Measurements from ENCODE around the gene CTTN. TPM values are rescaled to one million over a fixed set of nuclear protein-coding genes. Genes with fewer than 3 reads are reported as not detected.

CTTN gene
- total and polyA plus RNA-seq, 2 of the 8 experiments (the other 6 are each of a cell fraction or from before 2014, with no cell fraction given) = 84.6 to 216 TPM

GRCh38 chr11:70454197-70454767 is 56.0 kb downstream of the CTTN start (continued):
- TF ChIP-seq CHD7 (IDR thresholded peaks at IDR 0.05; ENCODE audit: insufficient replicate concordance, low read length) (no peak), ZNF274 (IDR thresholded peaks at IDR 0.05; ENCODE audit: borderline replicate concordance, extremely low read depth, low read length) (no peak), USF2 (IDR thresholded peaks at IDR 0.05; ENCODE audit: low read length) (no peak), RFX5 (IDR thresholded peaks at IDR 0.05; ENCODE audit: borderline replicate concordance, low read depth, low read length) (no peak), TAF1 (IDR thresholded peaks at IDR 0.05; ENCODE audit: low read depth, low read length) (no peak)

Measured in H1 (cell line).